ENCODE results near the gene GLT1D1.

Gene GLT1D1

GRCh38 chr12:128853600-128854197 lies 421 bp downstream of the GLT1D1 start:
- no peak for DNase-seq (ENCODE audit: low read depth in 1 of 2, low spot score in 1 of 2)

DNA sequence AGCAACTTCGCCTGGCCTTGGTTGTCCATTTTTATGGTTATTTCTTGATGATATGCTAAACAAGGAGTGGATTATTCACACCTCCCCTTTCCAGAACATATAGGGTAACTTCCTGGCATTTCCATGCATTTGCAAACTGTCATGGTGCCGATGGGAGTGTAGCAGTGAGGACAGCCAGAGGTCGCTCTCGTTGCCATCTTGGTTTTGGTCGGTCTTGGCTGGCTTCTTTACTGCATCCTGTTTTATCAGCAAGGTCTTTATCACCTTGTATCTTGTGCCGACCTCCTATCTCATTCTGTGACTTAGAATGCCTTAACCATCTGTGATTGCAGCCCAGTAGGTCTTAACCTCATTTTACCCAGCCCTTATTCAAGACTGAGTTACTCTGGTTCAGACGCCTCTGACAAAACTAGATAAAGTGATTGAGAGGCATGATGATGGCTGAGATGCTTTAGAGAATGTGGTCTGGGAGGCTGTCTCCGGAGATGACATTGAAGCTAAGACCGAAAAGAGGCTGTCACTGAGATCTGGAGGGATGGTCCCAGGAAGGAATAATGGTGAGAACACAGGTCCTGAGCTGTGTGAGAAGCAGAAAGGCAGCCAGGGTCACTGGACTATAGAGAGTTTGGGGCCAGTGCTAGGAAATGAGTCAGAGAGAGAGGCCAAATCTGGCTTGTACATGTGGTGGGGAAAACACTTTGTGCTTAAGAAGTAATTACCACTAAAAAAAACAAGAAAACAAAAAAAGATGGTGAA lies 2.9 kb downstream of the GLT1D1 start:
- DNase-seq (ENCODE audit: low read depth in 1 of 2, low spot score in 1 of 2): no peak

DNA sequence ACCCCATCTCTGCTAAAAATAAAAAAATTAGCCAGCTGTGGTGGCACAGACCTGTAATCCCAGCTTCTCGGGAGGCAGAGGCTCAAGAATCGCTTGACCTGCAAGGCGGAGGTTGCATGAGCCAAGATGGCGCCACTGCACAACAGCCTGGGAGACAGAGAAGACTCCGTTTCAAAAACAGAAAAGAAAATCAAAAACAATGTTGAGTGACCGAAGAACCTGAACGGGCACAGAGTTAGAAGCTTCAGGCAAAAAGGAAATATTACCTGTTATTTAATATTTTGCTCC lies 3.5 kb downstream of the GLT1D1 start:
- DNase-seq (ENCODE audit: low read depth in 1 of 2, low spot score in 1 of 2): no peak

DNA sequence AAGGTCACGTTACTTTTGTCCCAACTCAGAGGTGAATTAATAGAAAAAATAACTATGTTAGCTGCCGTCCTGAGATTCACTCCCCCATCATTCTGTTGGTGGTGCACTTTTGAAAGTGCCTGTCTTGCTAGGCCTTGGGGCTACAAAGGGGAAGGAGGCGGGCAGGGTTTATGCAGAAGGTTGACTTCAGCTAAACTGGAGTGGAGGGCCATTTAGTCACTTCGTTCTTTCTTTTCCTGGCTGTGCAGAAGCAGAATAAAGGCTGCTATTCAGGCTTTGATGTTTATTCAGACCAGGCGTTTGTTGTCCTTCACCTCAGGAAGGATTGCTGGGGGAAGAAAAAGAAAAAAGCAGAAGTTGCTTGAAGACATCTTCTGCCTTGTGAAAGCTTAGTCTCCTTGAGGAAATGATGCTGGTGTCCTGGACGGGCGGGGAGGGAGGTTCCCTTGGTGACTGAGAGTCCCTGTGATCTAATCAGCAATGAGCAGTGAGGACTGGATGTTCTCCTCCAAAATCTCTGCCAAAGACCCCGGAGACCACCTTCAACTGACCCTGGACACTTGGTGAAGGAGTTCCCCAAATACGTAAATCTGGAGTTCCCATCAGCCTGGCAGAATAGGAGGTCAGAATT lies 4.0 kb downstream of the GLT1D1 start:
- DNase-seq (ENCODE audit: low read depth in 1 of 2, low spot score in 1 of 2): no peak

- DNase-seq (ENCODE audit: low read depth in 1 of 2, low spot score in 1 of 2): no peak
Measured at GRCh38 chr12:128859311-128859710, 6.0 kb downstream of the GLT1D1 start.

- DNase-seq (ENCODE audit: low read depth in 1 of 2, low spot score in 1 of 2): no peak
Measured at GRCh38 chr12:128861226-128862016, 8.1 kb downstream of the GLT1D1 start.

GRCh38 chr12:128863957-128864356 lies 10.7 kb downstream of the GLT1D1 start:
- DNase-seq (ENCODE audit: low read depth in 1 of 2, low spot score in 1 of 2): no peak

DNA sequence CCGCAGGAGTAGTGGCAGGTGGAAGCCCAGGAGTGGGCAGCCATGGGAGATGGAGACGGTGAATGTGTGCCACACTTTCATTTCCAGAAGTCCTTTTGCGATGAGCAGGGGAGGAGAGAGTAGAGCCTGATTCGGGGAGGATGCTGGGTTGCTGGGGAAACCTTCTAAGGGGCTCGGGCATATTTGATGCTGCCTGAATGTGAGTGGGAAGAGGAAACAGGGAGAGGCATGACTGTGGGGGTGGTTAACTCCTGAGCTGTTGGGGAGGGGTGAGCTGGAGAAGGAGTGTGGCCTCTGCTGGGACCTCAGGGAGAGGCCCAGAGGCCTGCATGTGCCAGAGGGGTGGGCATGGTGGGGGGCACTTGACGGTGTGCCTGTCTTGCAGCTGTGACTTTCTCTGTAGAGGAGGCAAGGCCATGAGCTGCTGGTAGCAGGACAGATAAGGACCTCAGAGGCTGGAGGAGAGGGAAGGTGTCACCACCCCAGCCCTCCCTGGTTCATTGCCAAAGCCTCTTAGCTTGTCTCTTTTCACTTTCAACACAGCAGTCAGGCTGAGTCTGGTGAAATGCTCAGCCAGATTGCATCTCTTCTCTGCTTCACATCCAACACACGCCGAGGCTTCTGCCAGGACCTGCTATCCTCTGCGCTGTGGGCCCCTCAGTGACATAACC lies 11.4 kb downstream of the GLT1D1 start:
- no peak for DNase-seq (ENCODE audit: low read depth in 1 of 2, low spot score in 1 of 2)

DNA sequence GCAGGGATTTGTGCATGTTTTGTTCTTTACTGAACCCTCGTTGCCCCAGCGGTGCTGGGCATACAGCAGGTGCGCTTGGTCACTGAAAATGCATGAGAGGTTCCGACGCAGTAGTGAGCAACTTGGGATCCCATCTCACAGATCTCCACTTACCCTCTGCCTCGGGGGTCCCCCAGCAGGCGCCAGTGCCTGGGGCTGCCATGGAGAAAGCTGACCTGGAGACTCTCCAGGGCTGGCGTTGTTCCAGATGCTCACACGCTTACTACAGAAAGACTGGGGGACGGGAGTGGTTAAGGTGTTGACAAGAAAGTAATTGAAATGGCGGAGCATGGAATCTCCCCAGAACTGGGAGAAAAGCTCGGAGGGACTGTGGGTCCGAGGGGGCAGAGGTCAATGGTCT lies 14.2 kb downstream of the GLT1D1 start:
- DNase-seq (ENCODE audit: low read depth in 1 of 2, low spot score in 1 of 2): no peak

DNA sequence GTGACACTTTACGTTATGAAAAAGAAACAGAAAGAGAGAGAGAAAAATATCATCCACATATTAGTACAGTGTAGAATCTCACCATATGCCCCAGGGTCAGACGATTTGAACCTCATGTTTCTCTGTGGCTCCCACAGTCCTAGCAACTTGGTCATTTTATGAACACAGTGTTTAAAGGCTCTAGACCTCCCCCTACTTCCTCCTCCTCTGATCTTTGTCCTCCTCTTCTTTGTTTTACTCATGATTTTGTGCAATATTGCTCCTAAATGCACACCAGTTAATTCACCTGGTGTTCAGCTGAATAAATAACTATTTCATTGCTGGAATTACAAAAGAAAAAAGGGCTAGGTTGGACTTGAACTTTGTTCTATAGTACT lies 18.2 kb downstream of the GLT1D1 start:
- no peak for DNase-seq (ENCODE audit: low read depth in 1 of 2, low spot score in 1 of 2)

- DNase-seq (ENCODE audit: low read depth in 1 of 2, low spot score in 1 of 2): no peak
Measured at GRCh38 chr12:128872303-128872702, 19.0 kb downstream of the GLT1D1 start.

DNA sequence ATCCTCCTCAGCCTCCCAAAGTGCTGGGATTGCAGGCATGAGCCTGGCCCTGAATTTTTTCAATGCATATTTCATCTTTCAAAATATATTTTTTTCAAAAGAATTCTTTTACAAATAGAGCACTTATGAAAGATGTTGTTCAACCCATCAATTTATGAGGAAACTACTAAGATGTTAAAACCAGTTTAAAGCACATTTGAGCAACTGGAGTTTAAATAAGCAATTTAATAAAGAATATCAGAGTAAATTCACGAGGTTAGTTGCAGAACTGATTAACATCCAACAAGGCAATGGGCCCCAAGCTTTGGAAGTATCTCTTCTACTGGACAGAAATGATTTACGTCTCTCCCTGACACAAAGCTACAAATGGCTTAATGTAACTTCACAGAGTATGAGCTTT lies 23.3 kb downstream of the GLT1D1 start:
- DNase-seq (ENCODE audit: low read depth in 1 of 2, low spot score in 1 of 2): no peak

DNA sequence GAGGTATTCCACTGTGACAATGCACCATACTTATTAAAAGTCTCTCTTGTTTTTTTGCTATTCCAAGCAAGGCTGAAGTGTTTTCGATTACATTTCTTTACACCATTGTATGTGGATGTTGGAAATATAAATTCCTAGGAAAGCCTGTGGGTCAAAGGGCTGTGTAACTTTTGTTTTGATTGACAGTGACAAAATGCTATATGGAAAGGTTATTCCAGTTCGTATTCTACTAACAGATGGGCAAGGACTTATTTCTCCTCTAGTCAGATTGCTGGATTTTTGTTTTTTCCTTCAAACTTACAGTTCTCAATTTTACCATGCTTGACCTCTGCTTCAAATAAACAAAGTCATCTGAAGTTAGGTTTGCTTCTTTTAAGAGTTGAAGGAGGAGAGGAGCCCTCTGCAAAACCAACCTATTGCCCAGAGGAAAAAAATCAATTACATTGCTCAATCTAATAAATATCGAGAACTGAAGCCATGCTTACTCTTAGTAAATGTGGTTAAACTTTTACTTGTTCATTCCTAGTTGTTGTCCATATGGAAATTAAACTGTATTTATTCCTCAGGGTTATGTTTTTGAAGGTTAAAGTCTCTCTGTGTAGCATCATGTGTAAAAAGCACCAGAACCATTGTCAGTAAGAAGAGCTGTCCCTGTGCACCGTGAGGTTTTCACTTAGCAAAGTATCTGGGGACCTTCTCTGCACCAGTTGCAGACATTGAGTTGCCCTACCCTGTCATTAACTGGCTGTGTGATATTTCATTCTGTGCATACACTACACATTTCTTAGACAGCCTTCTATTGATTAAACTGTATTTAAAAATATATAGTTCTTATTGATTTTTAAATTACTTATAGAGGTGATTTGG lies 26.9 kb downstream of the GLT1D1 start:
- DNase-seq (ENCODE audit: low read depth in 1 of 2, low spot score in 1 of 2): no peak

DNA sequence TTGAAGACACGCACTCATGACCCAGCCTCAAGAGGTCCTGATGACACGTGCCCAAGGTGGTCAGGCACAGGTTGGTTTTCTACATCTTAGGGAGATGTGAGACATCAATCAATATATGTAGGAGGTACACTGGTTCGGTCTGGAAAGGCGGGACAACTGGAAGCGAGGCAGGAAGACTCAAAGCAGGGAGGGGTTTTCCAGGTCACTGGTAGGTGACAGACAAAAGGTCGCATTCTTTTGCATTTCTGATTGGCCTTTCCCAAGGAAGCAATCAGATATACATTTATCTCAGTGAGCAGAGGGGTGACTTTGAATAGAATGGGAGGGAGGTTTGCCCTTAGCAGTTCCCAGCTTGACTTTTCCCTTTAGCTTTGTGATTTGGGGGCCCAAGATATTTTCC lies 38.6 kb downstream of the GLT1D1 start:
- no peak for DNase-seq (ENCODE audit: low read depth in 1 of 2, low spot score in 1 of 2)

GRCh38 chr12:128903236-128903635 lies 50.0 kb downstream of the GLT1D1 start:
- no peak for DNase-seq (ENCODE audit: low read depth in 1 of 2, low spot score in 1 of 2)

GRCh38 chr12:128905003-128905544 lies 51.8 kb downstream of the GLT1D1 start:
- no peak for DNase-seq (ENCODE audit: low read depth in 1 of 2, low spot score in 1 of 2)

GRCh38 chr12:128906485-128907137 lies 53.3 kb downstream of the GLT1D1 start:
- DNase-seq (ENCODE audit: low read depth in 1 of 2, low spot score in 1 of 2): no peak

- DNase-seq (ENCODE audit: low read depth in 1 of 2, low spot score in 1 of 2): no peak
Measured at GRCh38 chr12:128908254-128908653, 55.0 kb downstream of the GLT1D1 start.

GRCh38 chr12:128909653-128910052 lies 56.4 kb downstream of the GLT1D1 start:
- no peak for DNase-seq (ENCODE audit: low read depth in 1 of 2, low spot score in 1 of 2)

DNA sequence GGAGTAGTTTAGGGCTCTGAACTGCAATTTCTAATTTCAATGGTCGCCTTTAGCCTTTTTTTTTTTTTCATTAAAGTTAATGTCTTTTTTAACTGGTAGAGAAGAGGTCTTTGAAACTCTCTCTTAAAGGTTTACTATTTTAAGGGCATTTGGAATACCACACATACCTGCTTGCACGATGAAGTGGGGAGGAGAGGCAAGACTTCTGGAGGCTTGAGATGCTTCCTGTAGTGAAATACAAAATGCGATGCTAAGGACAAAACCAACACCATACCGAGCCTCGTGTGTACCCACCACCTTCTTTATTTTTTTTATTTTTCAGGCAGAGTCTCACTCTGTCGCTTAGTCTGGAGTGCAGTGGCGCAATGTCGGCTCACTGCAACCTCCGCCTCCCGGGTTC lies 57.4 kb downstream of the GLT1D1 start:
- DNase-seq (ENCODE audit: low read depth in 1 of 2, low spot score in 1 of 2): no peak
